H1 (cell line): Measurements from ENCODE around the gene WDR54. TPM values are rescaled to one million over a fixed set of nuclear protein-coding genes. Genes with fewer than 3 reads are reported as not detected.
A peak's percentile ranks its signal among the peaks of the same experiment; 100 is the strongest.

Source experiments
- CTCF ChIA-PET: fragments of 300-600 bp; sonication (Branson Sonifier 250); formaldehyde crosslinking; loops from one replicate; lab custom pipeline; 2021; ENCODE audit not compliant: partially characterized antibody; lab: Charles Lee
- POLR2A ChIA-PET: fragments of 300-600 bp; sonication (Branson Sonifier 250); formaldehyde crosslinking; loops from one replicate; lab custom pipeline; 2021; ENCODE audit warnings: inconsistent platforms; ENCODE audit not compliant: partially characterized antibody; lab: Charles Lee
- DNase-seq, 2 experiments: peaks; one replicate each; pipeline versions ENCODE4 v3.0.0 to v3.0.0-alpha.2; 2010 to 2022; ENCODE audit warnings: low spot score in 2 of 2, low read depth in 1 of 2, mixed read lengths in 1 of 2
- FAIRE-seq: peaks from 2 replicates; lab custom pipeline; 2011; peaks lifted over from hg19 to GRCh38; lab: Jason Lieb, UNC
- H2AFZ ChIP-seq: 2 replicates; pipeline ENCODE4 v1.8.1; 2012; ENCODE audit warnings: low read length, inconsistent platforms
- H2AK5ac ChIP-seq: 2 replicates; pipeline ENCODE4 v1.6.1; 2013; ENCODE audit warnings: low read depth, low read length
- H2BK120ac ChIP-seq: replicated peaks from 2 replicates; pipeline ENCODE3; 2013; ENCODE audit warnings: low read depth, low read length, inconsistent platforms
- H2BK12ac ChIP-seq: 2 replicates; pipeline ENCODE4 v1.6.1; 2013; ENCODE audit warnings: low read depth, low read length
- H2BK15ac ChIP-seq: 2 replicates; pipeline ENCODE4 v1.6.1; 2013; ENCODE audit warnings: low read length
- H2BK20ac ChIP-seq: 2 replicates; pipeline ENCODE4 v1.6.1; 2013; ENCODE audit warnings: low read length
- H2BK5ac ChIP-seq: 2 replicates; pipeline ENCODE4 v1.6.1; 2013; ENCODE audit warnings: low read depth, low read length
- H3K14ac ChIP-seq: 2 replicates; pipeline ENCODE4 v1.6.1; 2013; ENCODE audit warnings: inconsistent platforms; ENCODE audit not compliant: insufficient read length
- H3K18ac ChIP-seq: 2 replicates; pipeline ENCODE4 v1.6.1; 2013; ENCODE audit warnings: low read length; ENCODE audit errors: extremely low read depth
- H3K23ac ChIP-seq: 2 replicates; pipeline ENCODE4 v1.6.1; 2013; ENCODE audit warnings: inconsistent platforms; ENCODE audit not compliant: insufficient read length
- H3K23me2 ChIP-seq: 2 replicates; pipeline ENCODE4 v1.6.1; 2013; ENCODE audit warnings: low read depth, low read length
- H3K27ac ChIP-seq: 2 replicates; pipeline ENCODE4 v1.6.1; 2011; ENCODE audit warnings: low read depth, low read length, inconsistent platforms
- H3K27me3 ChIP-seq, 4 experiments: replicated peaks in 1 of 4; 1 replicate in 1 of 4; 2 replicates in 3 of 4; pipeline versions ENCODE4 v1.6.1 to v1.8.1; 2011 to 2013; ENCODE audit warnings: low read length in 3 of 4, mild to moderate bottlenecking in 3 of 4, inconsistent platforms in 2 of 4, mixed read lengths in 2 of 4, moderate library complexity in 1 of 4; ENCODE audit not compliant: control insufficient read depth in 3 of 4, insufficient read depth in 3 of 4; ENCODE audit errors: extremely low read depth in 1 of 4
- H3K36me3 ChIP-seq, 4 experiments: 2 replicates each; pipeline versions ENCODE4 v1.6.1 to v1.8.1; 2011 to 2013; ENCODE audit warnings: mild to moderate bottlenecking in 4 of 4, low read length in 3 of 4, moderate library complexity in 2 of 4, control low read depth in 1 of 4, inconsistent platforms in 1 of 4; ENCODE audit not compliant: insufficient read depth in 4 of 4, control insufficient read depth in 2 of 4
- H3K4ac ChIP-seq: replicated peaks from 2 replicates; pipeline ENCODE3; 2013; ENCODE audit warnings: low read length, low read depth, mixed read lengths, inconsistent platforms; ENCODE audit not compliant: insufficient read length
- H3K4me1 ChIP-seq, 4 experiments: replicated peaks in 1 of 4; 1 replicate in 1 of 4; 2 replicates in 3 of 4; pipeline versions ENCODE4 v1.6.1 to v1.8.1; 2011 to 2013; ENCODE audit warnings: low read length in 3 of 4, inconsistent platforms in 2 of 4, mixed read lengths in 1 of 4; ENCODE audit not compliant: insufficient read depth in 4 of 4, control insufficient read depth in 3 of 4
- H3K4me2 ChIP-seq, 2 experiments: 2 replicates each; pipeline versions ENCODE4 v1.6.1 to v1.8.1; 2011 to 2013; ENCODE audit warnings: low read depth in 2 of 2, low read length in 2 of 2, control low read depth in 1 of 2, inconsistent platforms in 1 of 2, mild to moderate bottlenecking in 1 of 2; ENCODE audit not compliant: insufficient read depth in 1 of 2
- H3K4me3 ChIP-seq, 4 experiments: fragments of 200-600, 300-600 bp in 1 of 4; sonication (generic), shearing (Covaris generic), sonication (Bioruptor Twin) in 1 of 4; 2 replicates each; pipeline versions ENCODE4 v1.5.1 to v1.8.1; 2011 to 2016; ENCODE audit warnings: low read length in 4 of 4, low read depth in 3 of 4, control low read depth in 2 of 4, inconsistent platforms in 2 of 4, mild to moderate bottlenecking in 2 of 4, mixed read lengths in 1 of 4, moderate library complexity in 1 of 4; ENCODE audit not compliant: insufficient read depth in 2 of 4; ENCODE audit errors: extremely low read depth in 1 of 4
- H3K56ac ChIP-seq: replicated peaks from 2 replicates; pipeline ENCODE3; 2013; ENCODE audit warnings: low read depth, mild to moderate bottlenecking, mixed read lengths, low read length, inconsistent platforms; ENCODE audit not compliant: insufficient read length
- H3K79me1 ChIP-seq: 2 replicates; pipeline ENCODE4 v1.6.1; 2013; ENCODE audit warnings: low read depth, low read length, control low read depth
- H3K79me2 ChIP-seq, 2 experiments: 2 replicates each; pipeline versions ENCODE4 v1.6.1 to v1.8.1; 2012 to 2013; ENCODE audit warnings: low read length in 2 of 2, mild to moderate bottlenecking in 2 of 2, inconsistent platforms in 1 of 2; ENCODE audit not compliant: insufficient read depth in 2 of 2, control insufficient read depth in 1 of 2
- H3K9ac ChIP-seq, 4 experiments: replicated peaks in 1 of 4; 1 replicate in 1 of 4; 2 replicates in 3 of 4; pipeline versions ENCODE4 v1.6.1 to v1.8.1; 2011 to 2013; ENCODE audit warnings: low read depth in 3 of 4, low read length in 3 of 4, control low read depth in 2 of 4, mild to moderate bottlenecking in 2 of 4, moderate library complexity in 2 of 4, inconsistent platforms in 1 of 4; ENCODE audit errors: extremely low read depth in 1 of 4
- H3K9me3 ChIP-seq, 2 experiments: 2 replicates each; pipeline versions ENCODE4 v1.6.1 to v1.8.1; 2012 to 2013; ENCODE audit warnings: mild to moderate bottlenecking in 2 of 2, moderate library complexity in 2 of 2, control low read depth in 1 of 2, inconsistent platforms in 1 of 2, low read depth in 1 of 2, low read length in 1 of 2, mixed read lengths in 1 of 2; ENCODE audit not compliant: insufficient read depth in 2 of 2
- H4K20me1 ChIP-seq, 2 experiments: replicated peaks in 1 of 2; 2 replicates each; pipeline versions ENCODE3 to v1.8.1; 2011 to 2013; ENCODE audit warnings: inconsistent platforms in 2 of 2, low read length in 2 of 2, mild to moderate bottlenecking in 1 of 2; ENCODE audit not compliant: insufficient read depth in 2 of 2, control insufficient read depth in 1 of 2
- H4K5ac ChIP-seq: 2 replicates; pipeline ENCODE4 v1.6.1; 2013; ENCODE audit warnings: low read length, low read depth, mixed read lengths, inconsistent platforms; ENCODE audit not compliant: insufficient read length
- H4K8ac ChIP-seq: 2 replicates; pipeline ENCODE4 v1.8.0; 2013; ENCODE audit warnings: mild to moderate bottlenecking, moderate library complexity, low read length, inconsistent platforms; ENCODE audit not compliant: insufficient read depth; ENCODE audit errors: extremely low read depth
- H4K91ac ChIP-seq: replicated peaks from 2 replicates; pipeline ENCODE3; 2013; ENCODE audit warnings: low read length, mixed read lengths, inconsistent platforms; ENCODE audit not compliant: insufficient read length
- EGR1 ChIP-seq: IDR thresholded peaks from 2 replicates; pipeline ENCODE4 v1.6.1; 2011; ENCODE audit warnings: low read depth, low read length, borderline replicate concordance
- FOSL1 ChIP-seq: IDR thresholded peaks from 2 replicates; pipeline ENCODE4 v1.6.1; 2011; ENCODE audit warnings: mild to moderate bottlenecking, low read depth, low read length, moderate library complexity; ENCODE audit not compliant: insufficient read depth
- JUND ChIP-seq: IDR thresholded peaks from 2 replicates; pipeline ENCODE4 v1.6.1; 2011; ENCODE audit warnings: mild to moderate bottlenecking, improper control_type of control experiment, low read length
- SAP30 ChIP-seq: fragments of 300-600 bp; sonication (generic); IDR thresholded peaks from 2 replicates; pipeline ENCODE4 v1.7.1; 2012; ENCODE audit warnings: low read length, moderate library complexity, mild to moderate bottlenecking, inconsistent platforms; ENCODE audit not compliant: insufficient read depth, insufficient replicate concordance
- SP1 ChIP-seq: IDR thresholded peaks from 2 replicates; pipeline ENCODE4 v1.6.1; 2011; ENCODE audit warnings: low read depth, low read length
- WGBS, 2 experiments: shearing (Covaris generic) in 1 of 2; methylation state at CpG; one replicate each; pipeline versions ENCODE4 v1.1.6 to v1.1.7; 2013 to 2015; ENCODE audit warnings: low lambda C conversion rate in 2 of 2, mixed read lengths in 2 of 2, inconsistent platforms in 1 of 2, low coverage in 1 of 2, missing lambda C conversion rate in 1 of 2; ENCODE audit not compliant: insufficient replicate concordance in 2 of 2, insufficient coverage in 1 of 2, insufficient read length in 1 of 2; ENCODE audit errors: extremely low coverage in 1 of 2, missing lambda C conversion rate in 1 of 2; 5-methylcytosine and 5-hydroxymethylcytosine counted together
- polyA plus RNA-seq, 7 experiments: library from polyadenylated mRNA; depleted of rRNA in 3 of 7; stranded (reverse) in 5 of 7; unstranded in 2 of 7; fragments of >200 nt in 5 of 7; fragments of 200-250 nt in 2 of 7; gene quantifications; 1 replicate in 5 of 7; 2 replicates in 1 of 7; 4 replicates in 1 of 7; pipeline versions ENCODE4 v1.2.1 to v1.2.3, GENCODE V29; 2011 to 2013; ENCODE audit warnings: missing spikeins in 2 of 7, mixed read lengths in 2 of 7
- total RNA-seq: library from RNA; stranded (reverse); fragmentation: NEBNext Ultra II Directional; extraction: Animal tissue kit (Norgen Biotek cat#: 25700); gene quantifications from 2 replicates; pipeline ENCODE4 v1.2.1, GENCODE V29; 2021
- TF ChIP-seq, protein P1 (sequence below): IDR thresholded peaks from 2 replicates; pipeline ENCODE4 v1.6.1; 2012; ENCODE audit warnings: inconsistent platforms
- TF ChIP-seq, protein P2 (sequence below): IDR thresholded peaks from 2 replicates; pipeline ENCODE4 v1.6.1; 2012; ENCODE audit warnings: low read length, inconsistent platforms

WDR54 gene
- total and polyA plus RNA-seq, 2 of the 8 experiments (the other 6 are each of a cell fraction or from before 2014, with no cell fraction given) = 41.6 to 125 TPM

DNA sequence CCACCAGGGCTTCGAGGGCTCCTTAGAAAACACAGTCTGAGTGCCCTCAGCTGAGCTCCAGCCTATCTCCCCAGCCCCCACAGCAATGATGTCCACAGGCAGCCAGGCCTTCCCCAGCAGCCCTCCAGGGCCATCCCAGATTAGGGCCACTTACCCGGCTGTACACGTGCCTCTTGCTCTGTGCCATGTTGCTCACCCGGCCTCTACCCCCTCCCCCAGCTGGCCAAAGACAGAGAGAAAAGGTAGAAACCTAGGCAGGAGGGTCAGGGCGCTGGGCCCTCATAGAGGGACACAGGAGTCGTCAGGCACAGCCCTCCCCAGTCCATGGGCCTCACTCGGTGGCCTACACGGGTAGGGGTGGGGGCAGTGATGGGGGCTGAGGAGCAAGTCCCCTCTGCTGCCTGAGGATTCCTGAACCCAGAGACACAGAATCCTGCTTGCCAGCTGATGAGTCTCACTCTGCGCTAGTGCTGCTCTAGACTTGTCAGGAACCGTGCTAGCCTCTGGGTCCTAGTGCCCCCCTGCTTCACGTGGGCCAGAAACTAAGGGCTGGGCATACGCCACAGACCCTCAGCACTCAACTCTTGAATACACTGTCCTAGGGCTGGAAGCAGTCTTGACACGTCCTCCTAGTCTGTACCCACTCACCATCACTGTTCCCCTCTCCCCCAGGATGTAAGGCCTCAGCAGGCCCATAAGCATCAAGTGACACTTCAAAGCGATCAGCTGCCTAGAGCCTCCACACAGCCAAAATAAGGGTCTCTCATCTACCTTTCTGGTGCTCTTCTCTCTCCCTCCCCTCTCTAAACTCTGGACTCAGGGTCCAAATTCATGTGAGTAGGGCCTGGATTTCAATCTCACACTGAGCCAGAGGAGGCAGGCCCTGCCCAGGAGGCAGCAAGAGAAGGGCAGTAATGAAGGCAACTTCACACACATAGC lies 41.4 kb upstream of the WDR54 start, which contains the start of gene DCTN1:
Gene DCTN1 (minus strand): TSS at position 461 of the 939 bp plus-strand sequence. CDS start 274 bp downstream, at position 187.
- H4K8ac ChIP-seq = peak within 1 kb of the TSS; percentile 72; the same call in 1 of the 2 replicates
- no peaks in the 10 kb centered on the region for H3K9me3 ChIP-seq
- no peaks in the 10 kb centered on the region for H3K27me3 ChIP-seq
- H3K27ac ChIP-seq = peak within 1 kb of the TSS; percentile 36; the same call in 1 of the 2 replicates
- H3K9ac ChIP-seq = peak within 1 kb of the TSS in 1 of 4 experiments; percentile 25; a peak in 4 of 7 replicates
- DNase-seq = peak in 1 of 2 experiments; percentile 63
- H3K56ac ChIP-seq = no peak within 1 kb of the TSS
- H3K79me2 ChIP-seq = peaks cover 4 to 52% of the 10 kb centered on the region in 2 experiments
- peaks cover 12 to 24% of the 10 kb centered on the region in 2 experiments for H4K20me1 ChIP-seq
- peaks cover 0 to 10% (median 7%) of the 10 kb centered on the region in 4 experiments; a peak in 6 of 7 replicates for H3K4me1 ChIP-seq
- H2AK5ac ChIP-seq = peak within 1 kb of the TSS; percentile 87; the same call in 1 of the 2 replicates
- H2BK20ac ChIP-seq = no peak within 1 kb of the TSS
- H3K23ac ChIP-seq = no peak within 1 kb of the TSS
- peak within 1 kb of the TSS; percentile 55 to 74 for H3K4me2 ChIP-seq
- H3K23me2 ChIP-seq = no peaks in the 10 kb centered on the region
- WGBS, 2 experiments = 31% methylated on average over 14 of the region's 14 CpGs; no CpG with 5 or more reads in 1 of the 2 experiments
- H3K4me3 ChIP-seq = peak within 1 kb of the TSS in 3 of 4 experiments; percentile 23 to 50 (median 40); a peak in 6 of 8 replicates
- no peak within 1 kb of the TSS for H4K91ac ChIP-seq
- POLR2A ChIA-PET = interaction anchor here (0.8 to 1.5 kb wide), 2 partner anchors 11 to 152 kb away, joined by 6 to 15 read pairs; no protein-coding TSS in a partner anchor
- 0 out of 2 replicates have a peak within 1 kb of the TSS, but pooled peaks have one; percentile 4 for H2BK12ac ChIP-seq
- no peak within 1 kb of the TSS for H3K4ac ChIP-seq
- peaks cover 25% of the 10 kb centered on the region for H3K79me1 ChIP-seq
- no peak within 1 kb of the TSS for H2BK120ac ChIP-seq
- H3K36me3 ChIP-seq = peaks cover 0 to 21% (median 8%) of the 10 kb centered on the region in 4 experiments; a peak in 5 of 8 replicates
- no peak within 1 kb of the TSS for H4K5ac ChIP-seq
- H2BK5ac ChIP-seq = peak within 1 kb of the TSS; percentile 68; the same call in 1 of the 2 replicates
- FAIRE-seq = peak; percentile 75
- no peak within 1 kb of the TSS for H2AFZ ChIP-seq
- H3K18ac ChIP-seq = no peak within 1 kb of the TSS
- H3K14ac ChIP-seq = no peak within 1 kb of the TSS
- CTCF ChIA-PET = interaction anchor here (1.0 to 2.4 kb wide), 4 partner anchors 11 to 130 kb away, joined by 3 to 16 read pairs (median 4); no protein-coding TSS in a partner anchor
- H2BK15ac ChIP-seq = 0 out of 2 replicates have a peak within 1 kb of the TSS, but pooled peaks have one; percentile 31
- TF ChIP-seq, protein P1, sequence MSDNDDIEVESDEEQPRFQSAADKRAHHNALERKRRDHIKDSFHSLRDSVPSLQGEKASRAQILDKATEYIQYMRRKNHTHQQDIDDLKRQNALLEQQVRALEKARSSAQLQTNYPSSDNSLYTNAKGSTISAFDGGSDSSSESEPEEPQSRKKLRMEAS = peak; percentile 71
- TF ChIP-seq JUND (no peak), EGR1 (peak; percentile 40), SP1 (peak; percentile 23; the same call in 1 of the 2 replicates), SAP30 (peak; percentile 61), FOSL1 (peak; percentile 98)
- TF ChIP-seq, protein P2, sequence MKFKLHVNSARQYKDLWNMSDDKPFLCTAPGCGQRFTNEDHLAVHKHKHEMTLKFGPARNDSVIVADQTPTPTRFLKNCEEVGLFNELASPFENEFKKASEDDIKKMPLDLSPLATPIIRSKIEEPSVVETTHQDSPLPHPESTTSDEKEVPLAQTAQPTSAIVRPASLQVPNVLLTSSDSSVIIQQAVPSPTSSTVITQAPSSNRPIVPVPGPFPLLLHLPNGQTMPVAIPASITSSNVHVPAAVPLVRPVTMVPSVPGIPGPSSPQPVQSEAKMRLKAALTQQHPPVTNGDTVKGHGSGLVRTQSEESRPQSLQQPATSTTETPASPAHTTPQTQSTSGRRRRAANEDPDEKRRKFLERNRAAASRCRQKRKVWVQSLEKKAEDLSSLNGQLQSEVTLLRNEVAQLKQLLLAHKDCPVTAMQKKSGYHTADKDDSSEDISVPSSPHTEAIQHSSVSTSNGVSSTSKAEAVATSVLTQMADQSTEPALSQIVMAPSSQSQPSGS = no peak
